ENCODE results near the gene FAM13A.

DNA sequence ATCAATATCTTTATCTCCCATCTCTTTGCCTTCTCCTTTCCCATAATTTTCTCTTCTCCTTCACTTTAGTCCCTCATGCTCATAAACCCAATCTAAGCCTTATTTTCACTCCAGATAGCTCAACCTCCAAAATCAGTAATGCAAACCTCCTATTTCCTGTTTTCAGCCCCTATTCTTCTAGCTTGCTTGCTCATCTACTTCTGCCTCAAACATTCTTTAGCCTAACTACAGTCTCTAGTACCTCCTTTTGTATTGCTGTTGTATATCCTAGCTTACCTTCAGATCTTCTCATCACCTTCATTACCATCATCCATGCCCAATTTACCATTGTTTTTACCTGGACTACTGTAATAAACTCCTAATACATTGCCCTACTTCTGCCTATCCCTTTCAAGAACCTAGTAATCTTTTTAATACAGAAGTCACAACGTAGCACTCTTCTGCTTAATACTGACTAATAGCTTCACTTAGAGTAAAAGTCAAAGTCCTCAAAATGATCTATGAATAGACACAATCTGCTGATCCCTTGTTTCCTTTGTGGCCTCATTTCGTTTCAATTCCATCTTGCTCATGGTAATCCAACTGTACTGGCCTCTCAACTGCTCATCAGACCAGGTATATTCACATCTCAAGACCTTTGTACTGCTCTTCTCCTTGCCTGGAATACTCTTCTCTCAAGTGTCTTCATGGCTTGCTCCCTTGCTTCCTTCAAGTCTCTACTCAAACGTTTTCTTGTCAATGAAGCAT, 123.4 kb downstream of the FAM13A start:
- TF ChIP-seq CTCF (IDR thresholded peaks at IDR 0.05) (no peak), POLR2A (IDR thresholded peaks at IDR 0.05) (no peak)

Measured in heart left ventricle (tissue), 13 donors.